CD14-positive monocyte (primary cell): Measurements from ENCODE around the gene KAT2B. TPM values are rescaled to one million over a fixed set of nuclear protein-coding genes. Genes with fewer than 3 reads are reported as not detected.

Source experiments
- DNase-seq, 3 donors: peaks; one replicate each; pipeline ENCODE4 v3.0.0-alpha.2; 2011 to 2022
- H2AFZ ChIP-seq: 2 replicates; pipeline ENCODE4 v1.6.0; 2012; ENCODE audit warnings: mild to moderate bottlenecking, low read depth, low read length, inconsistent platforms; ENCODE audit not compliant: insufficient read depth, poor library complexity, severe bottlenecking
- H3K27ac ChIP-seq, 2 donors: 1 replicate in 1 of 2; 2 replicates in 1 of 2; pipeline ENCODE4 v1.5.1; 2012 to 2013; ENCODE audit warnings: low read length in 2 of 2, control low read depth in 1 of 2, inconsistent platforms in 1 of 2, low read depth in 1 of 2, mild to moderate bottlenecking in 1 of 2
- H3K27me3 ChIP-seq, 2 donors: one replicate each; pipeline versions ENCODE4 v1.6.0 to v1.6.1; 2011 to 2013; ENCODE audit warnings: low read length in 2 of 2; ENCODE audit not compliant: control insufficient read depth in 2 of 2, insufficient read depth in 2 of 2
- H3K36me3 ChIP-seq, 2 donors: replicated peaks in 1 of 2; 1 replicate in 1 of 2; 2 replicates in 1 of 2; pipeline versions ENCODE4 v1.5.1 to v1.6.1; 2012 to 2013; ENCODE audit warnings: low read length in 2 of 2, control low read depth in 1 of 2, inconsistent platforms in 1 of 2, mild to moderate bottlenecking in 1 of 2; ENCODE audit not compliant: insufficient read depth in 2 of 2, control insufficient read depth in 1 of 2
- H3K4me1 ChIP-seq, 2 donors: 1 replicate in 1 of 2; 2 replicates in 1 of 2; pipeline versions ENCODE4 v1.5.1 to v1.6.1; 2012 to 2013; ENCODE audit warnings: low read length in 2 of 2, control low read depth in 1 of 2, inconsistent platforms in 1 of 2, mild to moderate bottlenecking in 1 of 2, moderate library complexity in 1 of 2; ENCODE audit not compliant: insufficient read depth in 2 of 2, control insufficient read depth in 1 of 2
- H3K4me2 ChIP-seq: replicated peaks from 2 replicates; pipeline ENCODE3; 2012; ENCODE audit warnings: low read length, moderate library complexity, mild to moderate bottlenecking; ENCODE audit not compliant: poor library complexity, severe bottlenecking; ENCODE audit errors: extremely low read depth
- H3K4me3 ChIP-seq, 3 experiments: fragments of 200-600 bp in 1 of 3; sonication (generic) in 1 of 3; replicated peaks in 1 of 3; 1 replicate in 2 of 3; 2 replicates in 1 of 3; pipeline ENCODE4 v1.5.1; 2011 to 2013; ENCODE audit warnings: low read length in 3 of 3, mild to moderate bottlenecking in 3 of 3, control low read depth in 2 of 3, low read depth in 2 of 3, inconsistent platforms in 1 of 3, moderate library complexity in 1 of 3
- H3K79me2 ChIP-seq: 2 replicates; pipeline ENCODE4 v1.6.0; 2012; ENCODE audit warnings: mild to moderate bottlenecking, control low read depth, inconsistent platforms, low read length, moderate library complexity; ENCODE audit not compliant: insufficient read depth
- H3K9ac ChIP-seq: 2 replicates; pipeline ENCODE4 v1.6.0; 2017; ENCODE audit warnings: low read length, mild to moderate bottlenecking; ENCODE audit not compliant: insufficient read depth, poor library complexity, severe bottlenecking
- H3K9me3 ChIP-seq, 2 donors: replicated peaks in 1 of 2; 1 replicate in 1 of 2; 2 replicates in 1 of 2; pipeline versions ENCODE4 v1.5.1 to v1.6.1; 2012 to 2013; ENCODE audit warnings: low read length in 2 of 2, control low read depth in 1 of 2; ENCODE audit not compliant: control insufficient read depth in 1 of 2, insufficient read depth in 1 of 2
- H4K20me1 ChIP-seq: 2 replicates; pipeline ENCODE4 v1.6.0; 2012; ENCODE audit warnings: mild to moderate bottlenecking, low read length, control low read depth, moderate library complexity; ENCODE audit not compliant: insufficient read depth
- H3K27ac Mint-ChIP-seq, 7 donors: one replicate each; pipeline ENCODE4 v1.8.0; 2020; ENCODE audit warnings: mild to moderate bottlenecking in 7 of 7, mixed read lengths in 7 of 7, moderate library complexity in 6 of 7, inconsistent platforms in 2 of 7
- H3K27me3 Mint-ChIP-seq, 3 donors: one replicate each; pipeline ENCODE4 v1.8.0; 2021 to 2022; ENCODE audit warnings: low read depth in 3 of 3, mild to moderate bottlenecking in 3 of 3, mixed read lengths in 3 of 3, moderate library complexity in 3 of 3, inconsistent platforms in 1 of 3
- H3K36me3 Mint-ChIP-seq, 2 donors: one replicate each; pipeline ENCODE4 v1.8.0; 2020; ENCODE audit warnings: mixed read lengths in 2 of 2, inconsistent platforms in 1 of 2, mild to moderate bottlenecking in 1 of 2
- H3K4me1 Mint-ChIP-seq: one replicate; pipeline ENCODE4 v1.8.0; 2020; ENCODE audit warnings: mild to moderate bottlenecking, mixed read lengths
- H3K4me3 Mint-ChIP-seq, 2 donors: one replicate each; pipeline ENCODE4 v1.8.0; 2020; ENCODE audit warnings: mild to moderate bottlenecking in 2 of 2, mixed read lengths in 2 of 2, moderate library complexity in 1 of 2
- H3K9me3 Mint-ChIP-seq, 7 donors: one replicate each; pipeline ENCODE4 v1.8.0; 2020 to 2022; ENCODE audit warnings: mixed read lengths in 7 of 7, mild to moderate bottlenecking in 6 of 7, moderate library complexity in 6 of 7, inconsistent platforms in 2 of 7
- WGBS: methylation state at CpG from one replicate; pipeline ENCODE4 v1.1.5; 2013; ENCODE audit warnings: missing lambda C conversion rate; ENCODE audit not compliant: insufficient coverage; 5-methylcytosine and 5-hydroxymethylcytosine counted together
- intact Hi-C, 2 donors: fragments of 100-400 bp; cut with micrococcal nuclease; formaldehyde crosslinking; loops; one replicate each; pipeline versions ENCODE4 v1.15.0 to v1.15.1; 2023
- polyA plus RNA-seq, 3 donors: library from polyadenylated mRNA; depleted of rRNA in 1 of 3; unstranded in 2 of 3; stranded (reverse) in 1 of 3; fragments of 300-500 nt in 2 of 3; fragments of >200 nt in 1 of 3; fragmentation: Illumina TruSeq in 2 of 3; gene quantifications; 1 replicate in 2 of 3; 2 replicates in 1 of 3; pipeline ENCODE4 v1.2.3, GENCODE V29; 2012 to 2021
- TF ChIP-seq, protein P1 (sequence below): fragments of 200-600 bp; IDR thresholded peaks from one replicate; pipeline ENCODE4 v1.8.0; 2022; ENCODE audit warnings: antibody characterized with exemption, mild to moderate bottlenecking

KAT2B gene
- polyA plus RNA-seq, 3 donors, result 2.7 to 14.6 (median 3.5) TPM

DNA sequence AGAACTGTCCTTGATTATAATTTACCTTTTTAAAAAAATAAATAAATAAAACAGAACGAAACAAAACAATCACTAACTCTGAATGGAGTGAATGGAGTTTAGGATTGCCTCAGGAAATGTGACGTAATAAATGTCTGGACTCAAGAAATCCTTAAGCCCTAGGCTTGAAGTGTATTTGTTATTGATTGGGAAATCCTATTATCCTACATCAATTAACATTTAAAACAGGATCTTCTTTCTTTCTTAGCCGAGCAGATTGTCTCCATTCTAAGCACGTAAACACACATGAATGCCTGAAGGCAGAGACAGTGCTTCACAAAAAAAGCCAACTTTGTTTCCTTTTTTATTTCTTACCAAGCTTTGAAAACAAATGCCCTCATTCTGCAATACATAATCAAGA lies 33.4 kb downstream of the KAT2B start:
- no CpG with 5 or more reads among the region's 4 CpGs for WGBS
- Mint-ChIP-seq H3K4me3 (no peak overlapping the region), H3K9me3 (no peaks in the 10 kb centered on the region), H3K36me3 (peaks cover 34 to 40% of the 10 kb centered on the region in 2 donors), H3K27me3 (no peaks in the 10 kb centered on the region), H3K27ac (no peak overlapping the region), H3K4me1 (peaks cover 5% of the 10 kb centered on the region)
- Histone ChIP-seq H2AFZ (no peak overlapping the region), H3K27me3 (no peaks in the 10 kb centered on the region), H3K27ac (no peak overlapping the region), H3K9ac (no peak overlapping the region), H3K79me2 (peaks cover 11% of the 10 kb centered on the region), H4K20me1 (peaks cover 14% of the 10 kb centered on the region), H3K4me3 (no peak overlapping the region), H3K36me3 (peaks cover 16 to 32% of the 10 kb centered on the region in 2 donors), H3K4me2 (no peak overlapping the region), H3K4me1 (no peaks in the 10 kb centered on the region), H3K9me3 (no peaks in the 10 kb centered on the region)
- no peak for DNase-seq
- intact Hi-C loops, result no loop called here
- TF ChIP-seq, protein P1, sequence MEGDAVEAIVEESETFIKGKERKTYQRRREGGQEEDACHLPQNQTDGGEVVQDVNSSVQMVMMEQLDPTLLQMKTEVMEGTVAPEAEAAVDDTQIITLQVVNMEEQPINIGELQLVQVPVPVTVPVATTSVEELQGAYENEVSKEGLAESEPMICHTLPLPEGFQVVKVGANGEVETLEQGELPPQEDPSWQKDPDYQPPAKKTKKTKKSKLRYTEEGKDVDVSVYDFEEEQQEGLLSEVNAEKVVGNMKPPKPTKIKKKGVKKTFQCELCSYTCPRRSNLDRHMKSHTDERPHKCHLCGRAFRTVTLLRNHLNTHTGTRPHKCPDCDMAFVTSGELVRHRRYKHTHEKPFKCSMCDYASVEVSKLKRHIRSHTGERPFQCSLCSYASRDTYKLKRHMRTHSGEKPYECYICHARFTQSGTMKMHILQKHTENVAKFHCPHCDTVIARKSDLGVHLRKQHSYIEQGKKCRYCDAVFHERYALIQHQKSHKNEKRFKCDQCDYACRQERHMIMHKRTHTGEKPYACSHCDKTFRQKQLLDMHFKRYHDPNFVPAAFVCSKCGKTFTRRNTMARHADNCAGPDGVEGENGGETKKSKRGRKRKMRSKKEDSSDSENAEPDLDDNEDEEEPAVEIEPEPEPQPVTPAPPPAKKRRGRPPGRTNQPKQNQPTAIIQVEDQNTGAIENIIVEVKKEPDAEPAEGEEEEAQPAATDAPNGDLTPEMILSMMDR, result no peak

DNA sequence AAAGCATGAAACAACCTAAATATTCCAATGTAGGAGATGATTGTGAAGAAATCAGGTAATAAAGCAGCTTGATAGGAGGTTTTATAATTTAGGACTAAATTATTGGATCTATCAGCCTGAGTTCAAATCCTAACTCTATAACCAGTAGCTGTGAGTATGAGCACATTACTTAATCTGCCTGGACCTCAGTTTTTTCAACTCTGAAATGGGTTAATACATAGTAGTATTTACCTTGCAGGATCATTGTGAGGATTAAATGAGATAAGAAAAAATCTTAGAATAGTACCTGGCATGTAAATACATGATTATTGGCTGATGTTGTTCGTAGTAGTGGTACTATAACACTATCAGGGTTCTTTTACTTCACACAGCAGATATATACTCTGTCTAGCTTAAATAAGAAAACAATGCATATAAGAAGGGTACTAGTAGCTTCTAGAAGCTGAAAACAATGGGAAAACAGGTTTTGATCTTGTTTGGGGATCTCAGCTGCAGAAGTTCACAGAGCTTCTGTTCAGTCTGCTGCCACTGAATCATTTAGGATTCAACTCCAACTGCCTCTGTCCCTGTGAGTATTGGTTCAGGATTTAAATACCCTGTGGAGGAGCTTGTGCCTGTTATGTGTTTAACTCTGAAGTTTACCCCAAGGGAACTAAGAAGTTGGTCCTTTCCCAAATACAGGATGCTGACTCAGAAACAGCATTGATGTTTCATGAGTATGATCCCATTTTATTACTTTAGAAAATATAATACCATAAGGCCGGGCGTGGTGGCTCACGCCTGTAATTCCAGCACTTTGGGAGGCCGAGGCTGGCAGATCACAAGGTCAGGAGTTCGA lies 34.2 kb downstream of the KAT2B start:
- no peak overlapping the region for H3K4me3 ChIP-seq
- no peaks in the 10 kb centered on the region for H3K4me1 ChIP-seq
- Mint-ChIP-seq H3K27ac (no peak overlapping the region), H3K9me3 (no peaks in the 10 kb centered on the region), H3K36me3 (peaks cover 36 to 43% of the 10 kb centered on the region in 2 donors), H3K4me1 (no peaks in the 10 kb centered on the region), H3K27me3 (no peaks in the 10 kb centered on the region), H3K4me3 (no peak overlapping the region)
- TF ChIP-seq, protein P1, result no peak
- H4K20me1 ChIP-seq, result peaks cover 13% of the 10 kb centered on the region
- no peak overlapping the region for H3K9ac ChIP-seq
- peaks cover 6% of the 10 kb centered on the region for H3K79me2 ChIP-seq
- no peaks in the 10 kb centered on the region for H3K27me3 ChIP-seq
- H3K9me3 ChIP-seq, result no peaks in the 10 kb centered on the region
- intact Hi-C loops, result loop anchor here in 1 of 2 donors (5.0 kb wide), 1 partner anchor 32 kb away; the partner anchor contains the start of gene KAT2B
- no CpG with 5 or more reads among the region's 6 CpGs for WGBS
- peaks cover 16 to 32% of the 10 kb centered on the region in 2 donors for H3K36me3 ChIP-seq
- H2AFZ ChIP-seq, result no peak overlapping the region
- H3K27ac ChIP-seq, result no peak overlapping the region
- H3K4me2 ChIP-seq, result no peak overlapping the region
- no peak for DNase-seq
